COLO668 (cell line): ENCODE data around the gene P2RY2.
A peak's percentile ranks its signal among the peaks of the same experiment; 100 is the strongest.

Experiments used
- DNase-seq: peaks from one replicate; lab custom pipeline; 2025; ENCODE audit not compliant: unreplicated experiment; lab: John Stamatoyannopoulos, UW

Gene P2RY2

DNA sequence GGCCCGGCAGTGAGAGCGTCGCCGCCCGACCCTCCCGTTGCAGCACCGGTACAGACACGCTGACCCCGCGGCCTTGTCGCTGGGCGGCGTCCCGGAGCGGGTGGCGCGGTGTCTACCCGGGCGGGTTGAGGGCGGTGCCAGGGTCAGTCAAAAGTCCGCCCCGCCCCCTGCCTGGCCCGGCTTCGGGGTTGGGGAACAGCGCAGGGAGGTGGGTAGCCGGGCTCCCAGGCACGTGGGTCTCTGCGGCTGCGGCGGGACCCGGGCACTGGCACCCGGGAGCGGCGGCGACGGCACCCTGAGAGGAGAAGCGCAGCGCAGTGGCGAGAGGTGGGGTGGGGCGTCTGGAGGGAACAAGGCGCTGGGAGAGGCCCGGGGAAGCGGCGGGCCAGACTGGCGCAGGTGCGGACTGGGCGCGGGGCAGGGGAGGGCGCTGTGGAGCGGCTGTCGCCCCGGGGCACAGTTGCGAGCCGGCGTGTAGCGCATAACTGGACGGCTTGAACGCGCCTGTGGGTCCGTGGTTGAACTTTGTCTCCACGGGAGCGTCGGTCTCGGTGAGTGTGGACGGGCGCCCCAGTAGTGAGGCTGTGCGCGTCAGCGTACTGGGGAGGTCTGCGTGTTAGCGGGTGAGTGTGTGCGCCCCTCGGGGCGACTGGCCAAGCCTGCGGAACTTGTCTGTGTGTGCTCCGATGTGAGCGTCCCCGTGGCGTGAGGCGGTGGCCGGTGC, at the start of gene P2RY2:
TSS of gene P2RY2 (plus strand) at position 176 of the 724 bp plus-strand sequence. CDS start 15,879 bp downstream, outside the sequence.
- peak; percentile 34 for DNase-seq

- DNase-seq, result no peak
These were observed 49.0 kb upstream of the P2RY2 start for GRCh38 chr11:73168925-73169579.

GRCh38 chr11:73170140-73170539, 47.9 kb upstream of the P2RY2 start:
- DNase-seq, result no peak

- no peak for DNase-seq
These were observed 46.5 kb upstream of the P2RY2 start for GRCh38 chr11:73171436-73172161.

GRCh38 chr11:73172992-73173656, 45.0 kb upstream of the P2RY2 start:
- no peak for DNase-seq

DNA sequence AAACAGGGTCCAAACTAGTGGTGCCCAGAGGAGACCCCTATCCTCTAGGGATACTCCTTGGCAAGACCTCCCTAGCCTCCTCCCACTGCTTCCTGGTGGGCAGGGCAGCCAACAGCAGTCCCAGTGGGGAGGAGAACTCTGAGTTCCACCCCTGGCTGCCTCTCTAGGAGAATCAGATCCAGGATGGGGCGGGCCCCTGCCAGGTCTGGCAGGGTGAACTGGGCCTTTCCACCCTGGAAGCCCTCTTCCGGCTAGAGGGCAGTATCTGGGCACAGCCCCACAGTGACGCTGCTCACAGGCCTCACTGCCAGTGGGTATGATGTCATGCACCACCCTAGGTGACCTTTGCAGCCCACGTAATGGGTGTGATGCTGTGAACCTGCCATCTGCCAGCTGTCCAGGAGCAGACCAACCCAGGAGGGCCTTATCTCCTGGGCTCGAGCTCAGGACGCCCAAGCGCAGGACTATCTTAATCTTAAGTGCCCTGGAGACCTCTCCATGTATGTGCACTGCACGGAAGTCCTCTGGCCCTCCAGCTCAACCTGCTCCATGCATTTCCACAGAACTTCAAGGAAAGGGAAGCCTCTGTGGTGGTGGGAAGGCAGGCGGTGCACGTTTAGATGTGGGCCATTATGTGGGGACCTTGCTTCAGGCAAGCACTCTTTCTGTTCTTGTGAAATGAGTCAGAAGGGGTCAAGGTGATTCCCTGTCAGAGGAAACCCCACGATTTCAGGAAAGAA, 44.2 kb upstream of the P2RY2 start:
- no peak for DNase-seq

- no peak for DNase-seq
These were observed 43.6 kb upstream of the P2RY2 start for GRCh38 chr11:73174495-73174791.

DNA sequence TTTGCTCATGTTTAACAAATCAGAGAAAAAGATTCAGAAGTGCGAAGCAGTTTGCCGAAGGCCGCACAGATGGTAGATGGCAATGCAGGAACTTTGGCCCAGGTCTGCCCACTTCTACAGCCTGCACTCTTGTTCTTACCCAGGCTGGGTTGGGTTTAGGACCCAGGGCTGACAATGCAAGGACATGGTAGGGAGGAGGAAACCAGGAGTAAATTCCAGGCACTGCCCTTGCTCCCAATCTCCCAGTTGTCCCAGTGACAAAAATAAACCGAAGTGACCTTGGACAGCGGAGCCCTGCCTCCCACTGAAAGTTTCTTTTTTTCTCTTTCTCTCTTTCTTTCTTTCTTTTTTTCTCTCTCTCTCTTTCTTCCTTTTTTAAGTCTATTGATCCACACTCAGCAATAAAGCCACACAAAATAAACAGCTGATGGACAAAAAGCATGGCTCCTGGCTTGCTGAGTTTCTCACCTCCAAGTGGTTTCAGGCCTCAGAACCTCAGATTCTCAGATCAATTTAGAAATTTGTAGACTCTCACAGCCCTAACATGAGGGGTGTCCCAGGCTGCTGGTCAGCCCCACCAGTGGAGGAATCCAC, 42.4 kb upstream of the P2RY2 start:
- DNase-seq, result no peak

- DNase-seq, result no peak
These were observed 41.8 kb upstream of the P2RY2 start for GRCh38 chr11:73176145-73176873.

DNA sequence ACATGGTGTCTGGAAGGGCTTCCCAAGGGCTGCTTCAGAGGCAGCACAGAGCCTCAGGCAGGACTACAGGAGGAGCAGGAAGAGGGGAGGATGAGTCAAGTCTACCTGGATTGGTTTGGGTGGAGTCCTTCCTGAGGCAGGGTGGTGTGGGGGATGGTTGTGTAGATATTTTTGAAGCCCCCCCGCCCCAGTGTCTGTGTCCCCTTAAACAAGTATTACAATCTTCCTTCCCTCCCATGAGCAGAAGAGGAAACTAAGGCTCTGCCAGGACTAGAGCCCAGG, 41.3 kb upstream of the P2RY2 start:
- DNase-seq, result no peak

GRCh38 chr11:73177380-73177777, 40.7 kb upstream of the P2RY2 start:
- no peak for DNase-seq

DNA sequence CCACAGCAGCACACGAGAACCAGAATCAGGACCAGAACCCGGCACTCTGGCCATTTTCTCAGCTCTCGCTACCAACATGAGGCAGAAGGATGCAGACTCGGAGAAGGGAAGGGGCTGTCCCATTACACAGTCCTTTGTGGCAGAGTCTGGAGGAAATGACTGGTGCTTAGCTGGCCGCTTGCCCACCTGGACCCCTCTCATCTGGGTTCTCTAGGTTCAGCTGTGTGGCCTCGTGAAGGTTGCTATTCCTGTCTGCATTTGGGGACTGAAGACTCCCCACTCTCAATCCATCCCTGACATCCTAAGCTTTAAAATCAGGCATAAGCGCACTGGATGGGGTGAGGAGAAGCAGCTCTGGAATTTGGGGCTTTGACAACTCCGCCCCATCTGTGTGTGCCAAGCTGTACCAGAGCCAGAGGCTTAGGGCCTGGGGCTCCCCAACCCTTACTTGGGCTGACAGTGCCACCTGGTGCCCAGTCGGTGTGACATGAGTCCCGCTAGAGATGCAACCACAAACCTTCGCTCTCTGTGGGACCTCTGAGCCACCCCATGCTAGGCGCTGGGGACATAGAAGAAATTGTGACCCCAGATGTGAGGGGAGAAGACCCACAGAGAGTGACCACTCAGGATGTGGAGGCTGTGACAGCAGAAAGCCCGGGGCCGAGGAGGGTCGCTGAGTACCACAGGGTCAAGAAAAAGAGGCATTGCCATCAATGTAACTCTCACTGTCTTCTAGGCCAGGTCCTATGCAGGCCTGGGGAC, 40.1 kb upstream of the P2RY2 start:
- peak; percentile 52 for DNase-seq

GRCh38 chr11:73178681-73179080, 39.4 kb upstream of the P2RY2 start:
- no peak for DNase-seq

DNA sequence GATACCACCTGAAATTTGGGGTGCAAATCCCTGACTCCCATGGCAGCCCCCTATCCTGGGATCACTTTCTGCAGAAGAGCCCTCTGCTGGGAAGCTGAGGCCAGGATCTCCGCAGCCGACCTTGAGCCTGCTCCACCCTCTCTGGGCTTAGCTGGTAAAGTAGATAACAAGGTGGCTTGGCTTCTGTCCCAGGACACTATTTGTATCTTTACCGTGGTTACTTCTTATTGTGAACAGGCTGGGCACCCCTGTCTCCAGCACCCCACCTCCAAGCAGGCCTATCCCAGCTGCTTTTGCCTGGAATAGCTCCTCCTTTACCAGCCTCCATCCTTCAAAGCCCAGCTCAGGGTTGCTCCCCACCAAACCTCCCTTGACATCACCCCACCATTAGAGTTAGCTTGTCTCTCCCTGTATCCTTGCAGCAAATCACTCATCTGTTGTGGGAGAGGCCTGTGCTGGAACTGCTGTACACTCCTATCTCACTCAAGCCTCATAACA, 35.2 kb upstream of the P2RY2 start:
- DNase-seq, result no peak

GRCh38 chr11:73184953-73185671, 33.0 kb upstream of the P2RY2 start:
- DNase-seq, result peak; percentile 32

DNA sequence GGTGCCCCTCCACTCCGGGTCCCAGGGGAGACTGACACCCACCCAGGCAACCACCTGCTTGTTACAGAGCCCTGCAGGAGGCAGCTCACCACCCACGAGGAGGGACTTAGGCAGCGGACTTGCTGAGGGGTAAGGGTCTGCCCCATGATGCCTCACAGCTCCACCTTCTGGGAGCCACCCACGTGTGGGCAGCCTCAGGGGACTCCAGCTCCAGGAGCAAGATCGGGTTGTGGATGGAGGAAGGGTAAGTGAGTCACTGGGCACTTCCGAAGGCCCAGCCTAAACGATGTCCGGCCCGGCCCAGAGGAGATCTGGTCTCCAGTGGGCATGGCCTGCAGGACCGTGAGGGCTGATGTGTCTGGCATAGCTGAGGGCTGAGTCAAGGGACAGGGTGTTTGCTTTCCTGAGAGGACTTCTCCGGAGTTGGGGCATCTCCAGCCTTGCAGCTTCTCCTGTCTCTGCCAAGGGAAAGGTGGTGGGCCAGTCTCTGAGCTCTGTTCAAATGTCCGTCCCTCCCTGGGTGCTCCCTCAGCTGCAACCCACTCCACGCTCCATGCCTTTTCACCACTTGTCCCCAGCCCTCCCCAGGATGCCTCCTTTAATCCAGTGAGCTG, 32.3 kb upstream of the P2RY2 start:
- no peak for DNase-seq

DNA sequence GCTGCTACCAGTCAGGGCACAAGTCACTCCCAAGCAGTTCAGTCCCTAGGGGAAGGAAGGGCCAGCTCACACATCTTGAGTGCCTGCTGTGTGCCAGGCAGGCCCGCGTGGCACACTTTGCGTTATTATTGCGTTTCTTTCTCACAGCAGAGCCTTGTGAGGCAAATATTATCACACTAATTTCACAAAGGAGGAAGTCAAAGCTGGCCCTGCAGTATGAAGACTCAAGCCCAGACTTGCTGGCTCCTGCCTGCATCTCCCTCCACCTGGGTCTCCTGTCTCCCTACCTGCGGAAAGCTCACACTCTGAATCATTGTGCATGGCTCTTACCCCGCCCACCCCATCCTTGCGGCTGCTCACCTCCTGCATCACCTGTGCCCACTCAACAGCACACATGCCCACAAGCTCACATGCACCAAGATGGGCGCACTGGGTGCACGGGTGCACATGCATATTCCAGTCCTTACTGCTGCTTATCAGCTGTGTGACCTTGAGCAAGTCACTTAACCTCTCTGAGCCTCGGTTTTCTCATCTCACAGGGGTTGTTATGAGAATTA, 31.7 kb upstream of the P2RY2 start:
- no peak for DNase-seq

DNA sequence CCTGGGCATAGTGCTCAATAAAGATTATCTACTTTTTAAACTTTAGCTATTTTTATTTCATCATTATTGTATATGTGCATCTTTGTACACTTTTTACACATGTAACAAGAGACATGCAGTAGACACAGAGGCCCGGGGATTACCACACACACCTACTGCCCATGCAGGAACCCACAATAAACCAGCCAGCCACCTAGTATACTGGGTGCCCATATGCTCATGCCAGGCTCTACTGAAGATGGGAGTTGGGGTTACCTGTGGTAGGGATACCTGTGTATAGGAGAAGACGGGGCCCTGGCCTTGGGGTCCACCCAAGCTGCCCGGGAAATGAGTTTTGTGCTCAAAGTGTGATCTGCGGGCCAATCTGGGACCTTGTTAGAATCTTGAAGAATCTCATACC, 31.2 kb upstream of the P2RY2 start:
- DNase-seq, result no peak
